ENCODE data around the gene DVL2. TPM values are rescaled to one million over a fixed set of nuclear protein-coding genes. Genes with fewer than 3 reads are reported as not detected.

The DVL2 gene
- total and polyA plus RNA-seq, 9 donors = 8.2 to 80.6 (median 55.8) TPM

DNA sequence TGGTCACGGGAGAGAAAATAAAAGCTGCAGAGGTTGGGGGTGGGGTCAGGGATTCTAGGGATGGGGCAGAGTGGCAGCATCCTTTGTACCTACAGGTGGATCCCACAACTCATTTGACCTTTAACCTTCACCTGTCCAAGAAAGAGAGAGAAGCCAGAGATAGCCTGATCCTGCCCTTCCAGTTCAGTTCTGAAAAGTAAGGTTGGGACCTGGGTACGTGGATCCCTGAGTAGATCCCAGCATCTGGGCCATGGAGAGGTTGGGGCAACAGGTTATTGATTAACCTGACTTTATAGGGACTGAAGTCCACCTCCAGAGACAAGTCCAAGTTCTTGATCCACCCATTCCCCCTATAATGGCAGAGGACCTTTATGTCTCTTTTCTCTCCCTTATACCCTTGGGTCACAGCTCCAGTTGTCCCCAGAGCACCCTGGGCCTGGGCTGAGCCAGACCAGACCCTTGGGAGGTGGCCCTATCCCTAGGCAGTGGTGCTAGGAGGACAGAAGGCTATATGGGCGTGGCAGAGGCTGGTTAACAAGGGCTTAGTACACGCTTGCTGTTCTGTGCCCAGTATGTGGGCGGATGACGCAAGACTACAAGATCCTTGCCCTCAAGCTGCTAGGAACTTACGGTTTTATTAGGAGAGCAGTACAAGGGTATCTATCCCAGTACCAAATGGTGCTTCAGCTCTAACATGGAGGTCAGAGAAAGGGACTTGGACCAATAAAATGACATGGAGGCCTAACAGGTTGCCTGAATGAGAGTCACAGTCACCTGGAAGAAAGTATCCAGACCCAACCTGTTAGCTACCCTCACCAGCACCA is 24.6 kb upstream of the DVL2 start:
- Histone ChIP-seq H3K4me3 (no peak overlapping the region), H3K27ac (no peak overlapping the region), H3K4me1 (ENCODE audit: insufficient read depth) (peaks cover 11% of the 10 kb centered on the region), H3K36me3 (no peaks in the 10 kb centered on the region), H3K27me3 (peaks cover 7% of the 10 kb centered on the region), H3K9me3 (no peaks in the 10 kb centered on the region)
- 81 to 85% (median 84%) methylated on average over 7 of the region's 7 CpGs for WGBS, 3 donors
- intact Hi-C loops (cut with DNase I) = no loop called here
- no peak for DNase-seq
- TF ChIP-seq POLR2A (IDR thresholded peaks at IDR 0.05) (no peak), CTCF (IDR thresholded peaks at IDR 0.05) (no peak), EP300 (IDR thresholded peaks at IDR 0.05) (no peak)

DNA sequence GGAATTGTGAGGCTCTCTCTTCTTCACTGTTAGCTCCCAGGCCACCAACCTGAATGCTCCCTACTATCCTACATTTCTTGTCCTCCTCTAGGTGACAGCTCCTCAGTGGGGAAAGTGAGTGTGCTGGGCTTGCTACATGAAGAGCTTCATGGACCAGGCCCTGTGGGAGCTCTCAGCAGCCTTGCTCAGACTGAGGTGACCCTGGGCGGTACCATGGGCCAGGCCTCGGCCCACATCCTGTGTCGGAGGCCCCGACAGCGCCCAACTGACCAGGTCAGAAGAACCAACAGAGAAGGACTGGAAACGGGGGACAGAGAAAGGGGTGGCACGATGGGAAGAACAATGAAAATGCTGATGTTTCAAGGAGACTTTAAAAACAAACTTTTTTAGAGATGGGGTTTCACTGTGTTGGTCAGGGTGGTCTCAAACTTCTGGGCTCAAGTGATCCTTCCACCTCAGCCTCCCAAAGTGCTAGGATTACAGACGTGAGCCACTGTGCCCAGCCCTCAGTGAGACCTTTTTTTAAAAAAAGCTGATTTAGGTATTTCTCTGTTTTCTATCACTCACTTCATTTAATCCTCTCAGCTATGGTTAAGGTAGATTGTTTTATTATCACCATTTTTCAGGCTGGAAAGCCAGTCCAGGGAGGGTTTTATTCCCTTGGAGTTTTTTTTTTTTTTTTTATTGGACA is 22.6 kb upstream of the DVL2 start:
- intact Hi-C loops (cut with DNase I) = no loop called here
- H3K27me3 ChIP-seq = no peaks in the 10 kb centered on the region
- H3K4me3 ChIP-seq = no peak overlapping the region
- WGBS, 3 donors = 84 to 88% (median 84%) methylated on average over 8 of the region's 8 CpGs
- TF ChIP-seq CTCF (IDR thresholded peaks at IDR 0.05) (no peak), POLR2A (IDR thresholded peaks at IDR 0.05) (no peak), EP300 (IDR thresholded peaks at IDR 0.05) (no peak)
- no peaks in the 10 kb centered on the region for H3K36me3 ChIP-seq
- no peaks in the 10 kb centered on the region for H3K9me3 ChIP-seq
- no peak for DNase-seq
- peaks cover 5% of the 10 kb centered on the region for H3K4me1 ChIP-seq (ENCODE audit: insufficient read depth)
- no peak overlapping the region for H3K27ac ChIP-seq

GRCh38 chr17:7254511-7254910 is 20.2 kb upstream of the DVL2 start:
- DNase-seq = no peak
- H3K4me3 ChIP-seq = no peak overlapping the region
- no peak for TF ChIP-seq CTCF (IDR thresholded peaks at IDR 0.05)
- no peak for TF ChIP-seq EP300 (IDR thresholded peaks at IDR 0.05)
- TF ChIP-seq POLR2A (IDR thresholded peaks at IDR 0.05) = no peak
- no peaks in the 10 kb centered on the region for H3K36me3 ChIP-seq
- 87 to 91% (median 88%) methylated on average over 4 of the region's 4 CpGs for WGBS, 3 donors
- H3K9me3 ChIP-seq = no peaks in the 10 kb centered on the region
- H3K4me1 ChIP-seq (ENCODE audit: insufficient read depth) = peaks cover 7% of the 10 kb centered on the region
- intact Hi-C loops (cut with DNase I) = no loop called here
- H3K27me3 ChIP-seq = no peaks in the 10 kb centered on the region
- H3K27ac ChIP-seq = no peak overlapping the region

DNA sequence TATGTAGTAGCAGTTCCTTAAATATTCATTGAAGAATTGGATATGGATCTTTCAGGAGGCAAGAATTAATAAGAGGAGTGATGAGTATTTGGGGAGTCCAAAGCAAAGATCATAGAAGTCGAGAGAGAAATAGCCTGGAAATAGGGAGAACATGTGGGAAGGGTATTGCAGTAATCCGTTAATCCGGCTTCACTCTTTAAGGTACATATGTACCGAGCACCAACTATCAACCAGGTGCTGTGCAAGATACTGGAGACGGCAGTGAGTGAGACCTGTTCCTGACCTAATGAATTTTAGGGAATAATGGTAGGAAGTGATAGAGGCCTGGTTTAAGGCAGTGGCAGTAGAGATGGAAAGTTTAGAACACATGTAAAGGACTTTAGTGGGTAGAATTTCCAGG is 18.8 kb upstream of the DVL2 start:
- no peak overlapping the region for H3K4me3 ChIP-seq
- DNase-seq = no peak
- H3K9me3 ChIP-seq = no peaks in the 10 kb centered on the region
- peak overlapping the region in 1 of 2 donors; percentile 98 for H3K27ac ChIP-seq
- intact Hi-C loops (cut with DNase I) = no loop called here
- H3K27me3 ChIP-seq = no peaks in the 10 kb centered on the region
- TF ChIP-seq CTCF (IDR thresholded peaks at IDR 0.05) = no peak
- TF ChIP-seq POLR2A (IDR thresholded peaks at IDR 0.05) = no peak
- TF ChIP-seq EP300 (IDR thresholded peaks at IDR 0.05) = no peak
- H3K4me1 ChIP-seq (ENCODE audit: insufficient read depth) = peaks cover 9% of the 10 kb centered on the region
- no peaks in the 10 kb centered on the region for H3K36me3 ChIP-seq
- WGBS, 3 donors = 68 to 75% (median 69%) methylated on average over 5 of the region's 5 CpGs

Data from ovary (tissue), 9 donors.